Smooth muscle cell of the brain vasculature (primary cell): Measurements from ENCODE around the gene SAMD9.
A peak's percentile ranks its signal among the peaks of the same experiment; 100 is the strongest.
"Not testable (repeated sequence)": the region's sequence is repeated elsewhere in the genome, so short reads cannot be mapped to it uniquely, and the experiment has no call there.

Experiments
- DNase-seq: peaks from one replicate; pipeline ENCODE4 v3.0.0-alpha.2; 2012; ENCODE audit warnings: low read depth, low spot score

SAMD9 gene

GRCh38 chr7:93117852-93118530, at the start of gene SAMD9:
Gene SAMD9, minus strand, starts transcription at chr7:93117979. Its CDS starts 11,882 bp downstream, at chr7:93106097.
- peak; percentile 69 for DNase-seq

GRCh38 chr7:93165447-93165846, 47.7 kb upstream of the SAMD9 start:
- DNase-seq = no peak

- DNase-seq = no peak
These were observed 47.0 kb upstream of the SAMD9 start for GRCh38 chr7:93164766-93165165.

GRCh38 chr7:93161181-93161762, 43.5 kb upstream of the SAMD9 start:
- no peak for DNase-seq

- no peak for DNase-seq
These were observed 42.6 kb upstream of the SAMD9 start for GRCh38 chr7:93160410-93160809.

GRCh38 chr7:93159490-93159889, 41.7 kb upstream of the SAMD9 start:
- DNase-seq = no peak

GRCh38 chr7:93156884-93157283, 39.1 kb upstream of the SAMD9 start:
- no peak for DNase-seq

GRCh38 chr7:93150200-93150835, 32.5 kb upstream of the SAMD9 start:
- DNase-seq = no peak

GRCh38 chr7:93148727-93149126, 30.9 kb upstream of the SAMD9 start:
- DNase-seq = no peak

- DNase-seq = no peak
These were observed 30.4 kb upstream of the SAMD9 start, which contains the start of gene SAMD9L for GRCh38 chr7:93148144-93148543. Gene SAMD9L, minus strand, starts transcription at chr7:93148385. Its CDS starts 12,414 bp downstream, at chr7:93135971.

- DNase-seq = no peak
These were observed 29.6 kb upstream of the SAMD9 start for GRCh38 chr7:93147363-93147762.

- DNase-seq = no peak
These were observed 28.8 kb upstream of the SAMD9 start for GRCh38 chr7:93146472-93147141.

GRCh38 chr7:93146036-93146435, 28.3 kb upstream of the SAMD9 start:
- DNase-seq = no peak

- DNase-seq = no peak
These were observed 27.6 kb upstream of the SAMD9 start for GRCh38 chr7:93145354-93145753.

GRCh38 chr7:93142127-93142526, 24.3 kb upstream of the SAMD9 start:
- DNase-seq = no peak

- DNase-seq = no peak
These were observed 22.9 kb upstream of the SAMD9 start for GRCh38 chr7:93140582-93141191.

GRCh38 chr7:93138576-93138975, 20.8 kb upstream of the SAMD9 start:
- DNase-seq = no peak

- DNase-seq = no peak
These were observed 15.2 kb upstream of the SAMD9 start for GRCh38 chr7:93133005-93133404.

- no peak for DNase-seq
These were observed 14.4 kb upstream of the SAMD9 start for GRCh38 chr7:93132216-93132615.

- DNase-seq = not testable (repeated sequence)
These were observed 9.2 kb upstream of the SAMD9 start for GRCh38 chr7:93126954-93127353.

GRCh38 chr7:93123532-93123931, 5.8 kb upstream of the SAMD9 start:
- not testable (repeated sequence) for DNase-seq
